Suprapubic skin (tissue), 4 donors: ENCODE results near the gene VKORC1.

ENCODE experiments used
- CTCF ChIP-seq, 2 donors: fragments of 200-600 bp in 1 of 2; fragments of 450-650 bp in 1 of 2; sonication (generic) in 1 of 2; IDR thresholded peaks; one replicate each; pipeline ENCODE4 v1.5.1; 2016 to 2019; ENCODE audit warnings: antibody characterized with exemption in 2 of 2, mild to moderate bottlenecking in 1 of 2, moderate library complexity in 1 of 2
- EP300 ChIP-seq: sonication (generic); formaldehyde crosslinking; IDR thresholded peaks from one replicate; pipeline ENCODE4 v1.6.1; 2017; ENCODE audit warnings: antibody characterized with exemption
- POLR2A ChIP-seq, 2 donors: fragments of 450-650 bp; IDR thresholded peaks; one replicate each; pipeline ENCODE4 v1.6.1; 2017; ENCODE audit warnings: antibody characterized with exemption in 2 of 2, mild to moderate bottlenecking in 2 of 2, moderate library complexity in 2 of 2
- POLR2AphosphoS5 ChIP-seq, 3 donors: sonication (generic); formaldehyde crosslinking; IDR thresholded peaks; one replicate each; pipeline ENCODE4 v1.6.1; 2017; ENCODE audit warnings: antibody characterized with exemption in 3 of 3

DNA sequence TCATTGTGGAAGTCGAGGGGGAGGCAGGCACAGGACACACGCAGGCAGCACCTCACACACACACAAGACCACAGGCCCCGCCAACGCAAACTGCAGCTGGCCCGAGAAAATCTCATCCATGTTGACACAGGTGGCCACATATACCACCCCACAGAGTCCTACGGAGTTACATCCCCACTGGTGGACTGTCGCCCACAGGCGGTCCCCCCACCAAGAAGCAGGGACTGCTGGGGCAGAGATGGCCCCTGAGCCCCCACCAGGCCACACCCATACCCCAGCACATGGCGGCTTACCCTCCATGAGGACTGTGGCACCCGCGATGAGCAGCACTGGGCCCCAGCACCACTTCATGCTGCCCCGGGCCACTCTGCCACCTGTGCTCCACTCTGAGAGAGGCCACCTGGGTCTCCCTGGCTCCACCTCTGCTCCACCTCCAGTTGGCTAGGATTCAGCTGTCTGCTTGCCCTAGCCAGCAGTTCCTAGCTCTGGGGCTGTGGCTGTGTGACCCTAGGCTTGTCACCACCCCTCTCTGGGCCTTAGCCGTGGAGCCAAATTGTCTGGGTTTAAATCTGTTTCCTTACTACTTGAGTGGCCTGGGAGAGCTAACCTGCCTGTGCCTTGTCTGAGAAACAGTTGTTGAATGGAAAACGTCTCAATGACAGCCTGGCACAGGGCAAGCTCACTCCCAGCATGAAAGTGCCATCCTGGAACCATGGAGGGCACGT lies 6.0 kb downstream of the VKORC1 start, which contains the start of gene PRSS53:
- TF ChIP-seq CTCF (IDR thresholded peaks at IDR 0.05) (no peak), POLR2AphosphoS5 (IDR thresholded peaks at IDR 0.05) (no peak), EP300 (no peak), POLR2A (IDR thresholded peaks at IDR 0.05) (no peak)
